Measurements from ENCODE around the gene TRMT112.

- TF ChIP-seq PAX5 (IDR thresholded peaks at IDR 0.05; ENCODE audit: insufficient read depth, low read length, severe bottlenecking) (no peak), POLR2AphosphoS5 (IDR thresholded peaks at IDR 0.05; ENCODE audit: low read depth, low read length) (no peak), POLR2A (IDR thresholded peaks at IDR 0.05; ENCODE audit: low read depth, low read length) (no peak)
Measured at GRCh38 chr11:64355078-64355940, 38.0 kb upstream of the TRMT112 start.
